NCI-H2107 (cell line): ENCODE results near the gene TNFRSF4.
"Not testable (repeated sequence)": the region's sequence is repeated elsewhere in the genome, so short reads cannot be mapped to it uniquely, and the experiment has no call there.

Source experiments
- DNase-seq: peaks from one replicate; lab custom pipeline; 2025; lab: John Stamatoyannopoulos, UW

The TNFRSF4 gene

GRCh38 chr1:1202831-1203560 lies 11.0 kb downstream of the TNFRSF4 start:
- DNase-seq: no peak

- DNase-seq: no peak
Measured at GRCh38 chr1:1200876-1201810, 12.8 kb downstream of the TNFRSF4 start.

GRCh38 chr1:1199961-1200875 lies 13.7 kb downstream of the TNFRSF4 start:
- DNase-seq: no peak

- no peak for DNase-seq
Measured at GRCh38 chr1:1199141-1199960, 14.6 kb downstream of the TNFRSF4 start.

- DNase-seq: no peak
Measured at GRCh38 chr1:1198423-1199140, 15.4 kb downstream of the TNFRSF4 start.

- DNase-seq: no peak
Measured at GRCh38 chr1:1197551-1198422, 16.2 kb downstream of the TNFRSF4 start.

GRCh38 chr1:1197188-1197500 lies 16.8 kb downstream of the TNFRSF4 start:
- DNase-seq: no peak

- DNase-seq: no peak
Measured at GRCh38 chr1:1196431-1197187, 17.3 kb downstream of the TNFRSF4 start.

- not testable (repeated sequence) for DNase-seq
Measured at GRCh38 chr1:1195726-1196125, 18.2 kb downstream of the TNFRSF4 start.

- DNase-seq: no peak
Measured at GRCh38 chr1:1194723-1195122, 19.2 kb downstream of the TNFRSF4 start.

GRCh38 chr1:1191734-1192133 lies 22.2 kb downstream of the TNFRSF4 start:
- DNase-seq: no peak

- DNase-seq: no peak
Measured at GRCh38 chr1:1189111-1189510, 24.8 kb downstream of the TNFRSF4 start.

- DNase-seq: no peak
Measured at GRCh38 chr1:1187938-1188337, 26.0 kb downstream of the TNFRSF4 start.

- DNase-seq: no peak
Measured at GRCh38 chr1:1185101-1185765, 28.7 kb downstream of the TNFRSF4 start.

- no peak for DNase-seq
Measured at GRCh38 chr1:1183833-1184775, 29.8 kb downstream of the TNFRSF4 start.

- DNase-seq: no peak
Measured at GRCh38 chr1:1183221-1183747, 30.7 kb downstream of the TNFRSF4 start.
